SH-SY5Y (cell line): Measurements from ENCODE around the gene AADAT.

Source experiments
- GATA2 ChIP-seq: IDR thresholded peaks from 2 replicates; pipeline ENCODE4 v1.6.1; 2011; ENCODE audit warnings: mild to moderate bottlenecking, low read depth, low read length
- GATA3 ChIP-seq: IDR thresholded peaks from 2 replicates; pipeline ENCODE4 v1.6.1; 2011; ENCODE audit warnings: low read depth, mild to moderate bottlenecking, low read length, moderate library complexity

The AADAT gene

GRCh38 chr4:170102426-170102825, 12.7 kb upstream of the AADAT start:
- TF ChIP-seq GATA2 (no peak), GATA3 (no peak)

- TF ChIP-seq GATA2 (no peak), GATA3 (no peak)
Measured at GRCh38 chr4:170097681-170098080, 7.9 kb upstream of the AADAT start.

- TF ChIP-seq GATA2, result no peak
- TF ChIP-seq GATA3, result no peak
Measured at GRCh38 chr4:170093973-170094535, 4.3 kb upstream of the AADAT start.

GRCh38 chr4:170091069-170091696, 1.4 kb upstream of the AADAT start:
- TF ChIP-seq GATA2 (no peak), GATA3 (no peak)

GRCh38 chr4:170090352-170091052, 746 bp upstream of the AADAT start:
- TF ChIP-seq GATA2 (no peak), GATA3 (no peak)

- TF ChIP-seq GATA2, result no peak
- no peak for TF ChIP-seq GATA3
Measured at GRCh38 chr4:170089274-170089667, 485 bp downstream of the AADAT start.

GRCh38 chr4:170088716-170089115, 1.0 kb downstream of the AADAT start:
- no peak for TF ChIP-seq GATA2
- no peak for TF ChIP-seq GATA3

GRCh38 chr4:170087163-170087700, 2.5 kb downstream of the AADAT start:
- TF ChIP-seq GATA2, result no peak
- no peak for TF ChIP-seq GATA3

GRCh38 chr4:170083541-170083940, 6.2 kb downstream of the AADAT start:
- TF ChIP-seq GATA2 (no peak), GATA3 (no peak)

- TF ChIP-seq GATA3 (no peak), GATA2 (no peak)
Measured at GRCh38 chr4:170080496-170080895, 9.3 kb downstream of the AADAT start.

GRCh38 chr4:170079981-170080380, 9.8 kb downstream of the AADAT start:
- no peak for TF ChIP-seq GATA2
- TF ChIP-seq GATA3, result no peak

GRCh38 chr4:170071196-170071595, 18.6 kb downstream of the AADAT start:
- TF ChIP-seq GATA3 (no peak), GATA2 (no peak)

GRCh38 chr4:170068438-170069128, 21.2 kb downstream of the AADAT start:
- no peak for TF ChIP-seq GATA2
- TF ChIP-seq GATA3, result no peak

GRCh38 chr4:170059421-170059820, 30.3 kb downstream of the AADAT start:
- no peak for TF ChIP-seq GATA2
- TF ChIP-seq GATA3, result no peak
